CD14-positive monocyte (primary cell): ENCODE results near the gene ME3. TPM values are rescaled to one million over a fixed set of nuclear protein-coding genes. Genes with fewer than 3 reads are reported as not detected.

Source experiments
- DNase-seq, 3 donors: peaks; one replicate each; pipeline ENCODE4 v3.0.0-alpha.2; 2011 to 2022
- H2AFZ ChIP-seq: 2 replicates; pipeline ENCODE4 v1.6.0; 2012; ENCODE audit warnings: mild to moderate bottlenecking, low read depth, low read length, inconsistent platforms; ENCODE audit not compliant: insufficient read depth, poor library complexity, severe bottlenecking
- H3K27ac ChIP-seq, 2 donors: 1 replicate in 1 of 2; 2 replicates in 1 of 2; pipeline ENCODE4 v1.5.1; 2012 to 2013; ENCODE audit warnings: low read length in 2 of 2, control low read depth in 1 of 2, inconsistent platforms in 1 of 2, low read depth in 1 of 2, mild to moderate bottlenecking in 1 of 2
- H3K27me3 ChIP-seq, 2 donors: one replicate each; pipeline versions ENCODE4 v1.6.0 to v1.6.1; 2011 to 2013; ENCODE audit warnings: low read length in 2 of 2; ENCODE audit not compliant: control insufficient read depth in 2 of 2, insufficient read depth in 2 of 2
- H3K36me3 ChIP-seq, 2 donors: replicated peaks in 1 of 2; 1 replicate in 1 of 2; 2 replicates in 1 of 2; pipeline versions ENCODE4 v1.5.1 to v1.6.1; 2012 to 2013; ENCODE audit warnings: low read length in 2 of 2, control low read depth in 1 of 2, inconsistent platforms in 1 of 2, mild to moderate bottlenecking in 1 of 2; ENCODE audit not compliant: insufficient read depth in 2 of 2, control insufficient read depth in 1 of 2
- H3K4me1 ChIP-seq, 2 donors: 1 replicate in 1 of 2; 2 replicates in 1 of 2; pipeline versions ENCODE4 v1.5.1 to v1.6.1; 2012 to 2013; ENCODE audit warnings: low read length in 2 of 2, control low read depth in 1 of 2, inconsistent platforms in 1 of 2, mild to moderate bottlenecking in 1 of 2, moderate library complexity in 1 of 2; ENCODE audit not compliant: insufficient read depth in 2 of 2, control insufficient read depth in 1 of 2
- H3K4me2 ChIP-seq: replicated peaks from 2 replicates; pipeline ENCODE3; 2012; ENCODE audit warnings: low read length, moderate library complexity, mild to moderate bottlenecking; ENCODE audit not compliant: poor library complexity, severe bottlenecking; ENCODE audit errors: extremely low read depth
- H3K4me3 ChIP-seq, 3 experiments: fragments of 200-600 bp in 1 of 3; sonication (generic) in 1 of 3; replicated peaks in 1 of 3; 1 replicate in 2 of 3; 2 replicates in 1 of 3; pipeline ENCODE4 v1.5.1; 2011 to 2013; ENCODE audit warnings: low read length in 3 of 3, mild to moderate bottlenecking in 3 of 3, control low read depth in 2 of 3, low read depth in 2 of 3, inconsistent platforms in 1 of 3, moderate library complexity in 1 of 3
- H3K79me2 ChIP-seq: 2 replicates; pipeline ENCODE4 v1.6.0; 2012; ENCODE audit warnings: mild to moderate bottlenecking, control low read depth, inconsistent platforms, low read length, moderate library complexity; ENCODE audit not compliant: insufficient read depth
- H3K9ac ChIP-seq: 2 replicates; pipeline ENCODE4 v1.6.0; 2017; ENCODE audit warnings: low read length, mild to moderate bottlenecking; ENCODE audit not compliant: insufficient read depth, poor library complexity, severe bottlenecking
- H3K9me3 ChIP-seq, 2 donors: replicated peaks in 1 of 2; 1 replicate in 1 of 2; 2 replicates in 1 of 2; pipeline versions ENCODE4 v1.5.1 to v1.6.1; 2012 to 2013; ENCODE audit warnings: low read length in 2 of 2, control low read depth in 1 of 2; ENCODE audit not compliant: control insufficient read depth in 1 of 2, insufficient read depth in 1 of 2
- H4K20me1 ChIP-seq: 2 replicates; pipeline ENCODE4 v1.6.0; 2012; ENCODE audit warnings: mild to moderate bottlenecking, low read length, control low read depth, moderate library complexity; ENCODE audit not compliant: insufficient read depth
- H3K27ac Mint-ChIP-seq, 7 donors: one replicate each; pipeline ENCODE4 v1.8.0; 2020; ENCODE audit warnings: mild to moderate bottlenecking in 7 of 7, mixed read lengths in 7 of 7, moderate library complexity in 6 of 7, inconsistent platforms in 2 of 7
- H3K27me3 Mint-ChIP-seq, 3 donors: one replicate each; pipeline ENCODE4 v1.8.0; 2021 to 2022; ENCODE audit warnings: low read depth in 3 of 3, mild to moderate bottlenecking in 3 of 3, mixed read lengths in 3 of 3, moderate library complexity in 3 of 3, inconsistent platforms in 1 of 3
- H3K36me3 Mint-ChIP-seq, 2 donors: one replicate each; pipeline ENCODE4 v1.8.0; 2020; ENCODE audit warnings: mixed read lengths in 2 of 2, inconsistent platforms in 1 of 2, mild to moderate bottlenecking in 1 of 2
- H3K4me1 Mint-ChIP-seq: one replicate; pipeline ENCODE4 v1.8.0; 2020; ENCODE audit warnings: mild to moderate bottlenecking, mixed read lengths
- H3K4me3 Mint-ChIP-seq, 2 donors: one replicate each; pipeline ENCODE4 v1.8.0; 2020; ENCODE audit warnings: mild to moderate bottlenecking in 2 of 2, mixed read lengths in 2 of 2, moderate library complexity in 1 of 2
- H3K9me3 Mint-ChIP-seq, 7 donors: one replicate each; pipeline ENCODE4 v1.8.0; 2020 to 2022; ENCODE audit warnings: mixed read lengths in 7 of 7, mild to moderate bottlenecking in 6 of 7, moderate library complexity in 6 of 7, inconsistent platforms in 2 of 7
- WGBS: methylation state at CpG from one replicate; pipeline ENCODE4 v1.1.5; 2013; ENCODE audit warnings: missing lambda C conversion rate; ENCODE audit not compliant: insufficient coverage; 5-methylcytosine and 5-hydroxymethylcytosine counted together
- intact Hi-C, 2 donors: fragments of 100-400 bp; cut with micrococcal nuclease; formaldehyde crosslinking; loops; one replicate each; pipeline versions ENCODE4 v1.15.0 to v1.15.1; 2023
- polyA plus RNA-seq, 3 donors: library from polyadenylated mRNA; depleted of rRNA in 1 of 3; unstranded in 2 of 3; stranded (reverse) in 1 of 3; fragments of 300-500 nt in 2 of 3; fragments of >200 nt in 1 of 3; fragmentation: Illumina TruSeq in 2 of 3; gene quantifications; 1 replicate in 2 of 3; 2 replicates in 1 of 3; pipeline ENCODE4 v1.2.3, GENCODE V29; 2012 to 2021
- TF ChIP-seq, protein P1 (sequence below): fragments of 200-600 bp; IDR thresholded peaks from one replicate; pipeline ENCODE4 v1.8.0; 2022; ENCODE audit warnings: antibody characterized with exemption, mild to moderate bottlenecking

ME3 gene
- polyA plus RNA-seq, 3 donors, result 0.31 to 3.0 (median 0.42) TPM

DNA sequence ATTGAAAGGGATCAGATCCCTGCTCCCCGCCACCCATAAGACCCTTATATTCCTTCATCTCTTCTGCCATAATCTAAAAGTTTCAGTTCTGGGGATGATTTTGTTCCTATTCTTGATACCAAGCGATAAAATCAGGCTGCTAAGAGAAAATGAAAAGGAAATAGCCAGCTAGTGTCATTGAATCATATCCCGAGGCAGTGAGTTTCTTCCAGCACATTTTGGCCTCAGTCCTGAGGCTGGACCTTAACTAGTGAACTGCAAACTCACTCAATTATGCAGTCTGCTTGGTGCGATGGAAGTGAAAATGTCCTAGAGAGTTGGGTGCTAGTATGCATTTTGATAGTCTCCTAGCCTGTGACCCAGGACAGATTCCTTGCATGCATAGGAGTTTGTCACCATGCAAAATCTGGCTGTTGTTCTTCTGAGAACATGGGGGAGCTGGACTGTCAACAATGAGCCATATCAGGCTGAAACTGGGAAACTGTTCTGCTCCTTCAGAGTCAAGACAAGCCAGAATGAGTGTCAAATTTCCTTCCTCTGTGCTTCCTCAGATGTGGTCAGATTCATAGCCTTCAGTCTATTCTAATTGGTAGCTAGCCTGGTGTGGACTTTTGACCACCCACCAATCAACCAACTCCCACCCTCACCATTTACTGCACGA, 194.8 kb downstream of the ME3 start:
- H3K4me3 ChIP-seq, result no peak overlapping the region
- peaks cover 0 to 2% (median 0%) of the 10 kb centered on the region in 3 donors for H3K27me3 Mint-ChIP-seq
- no peak overlapping the region for H3K4me2 ChIP-seq

DNA sequence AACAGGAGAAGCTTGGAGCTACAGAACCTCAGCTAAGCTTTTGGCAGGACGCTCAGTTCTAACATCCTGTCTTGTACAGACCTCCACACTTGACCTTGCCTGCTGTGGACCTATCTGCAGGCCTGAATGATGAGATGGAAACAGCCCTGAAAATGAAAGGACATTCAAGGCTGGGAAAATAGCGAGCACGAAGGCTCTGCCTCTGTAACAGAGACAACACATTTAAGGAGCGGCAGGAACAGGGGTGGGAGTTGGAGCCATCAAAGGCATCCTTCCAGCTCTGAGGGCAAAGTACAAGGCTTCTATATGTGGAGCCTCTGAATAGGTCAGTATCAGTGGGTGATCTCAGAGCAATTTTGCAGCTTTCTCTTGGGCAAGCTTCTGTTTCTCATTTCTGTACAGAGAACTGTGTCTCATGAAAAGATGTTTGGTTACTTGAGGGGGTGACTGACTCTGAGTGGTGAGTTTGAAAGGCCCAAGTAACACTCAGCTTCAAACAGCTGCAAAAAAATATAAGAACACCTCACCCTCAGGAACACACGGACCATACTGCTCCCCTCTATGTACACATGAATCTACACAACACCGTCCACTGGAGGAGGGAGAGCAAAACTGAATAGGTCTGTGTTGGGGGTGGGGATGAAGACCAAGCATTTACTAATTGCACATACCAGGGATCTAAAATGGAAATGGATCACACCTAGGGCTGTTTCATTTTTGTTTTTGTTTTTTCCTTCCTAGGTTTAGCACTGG, 196.1 kb downstream of the ME3 start:
- Histone ChIP-seq H3K4me2 (no peak overlapping the region), H3K9me3 (no peaks in the 10 kb centered on the region), H3K79me2 (no peaks in the 10 kb centered on the region), H3K9ac (no peak overlapping the region), H3K4me1 (no peaks in the 10 kb centered on the region), H3K27ac (no peak overlapping the region), H3K4me3 (no peak overlapping the region), H4K20me1 (no peaks in the 10 kb centered on the region), H2AFZ (no peak overlapping the region), H3K27me3 (no peaks in the 10 kb centered on the region), H3K36me3 (no peaks in the 10 kb centered on the region)
- Mint-ChIP-seq H3K4me1 (no peaks in the 10 kb centered on the region), H3K9me3 (peaks cover 0 to 3% (median 1%) of the 10 kb centered on the region in 7 donors), H3K4me3 (no peak overlapping the region), H3K36me3 (no peaks in the 10 kb centered on the region), H3K27me3 (peaks cover 0 to 3% (median 2%) of the 10 kb centered on the region in 3 donors), H3K27ac (no peak overlapping the region)
- TF ChIP-seq, protein P1, sequence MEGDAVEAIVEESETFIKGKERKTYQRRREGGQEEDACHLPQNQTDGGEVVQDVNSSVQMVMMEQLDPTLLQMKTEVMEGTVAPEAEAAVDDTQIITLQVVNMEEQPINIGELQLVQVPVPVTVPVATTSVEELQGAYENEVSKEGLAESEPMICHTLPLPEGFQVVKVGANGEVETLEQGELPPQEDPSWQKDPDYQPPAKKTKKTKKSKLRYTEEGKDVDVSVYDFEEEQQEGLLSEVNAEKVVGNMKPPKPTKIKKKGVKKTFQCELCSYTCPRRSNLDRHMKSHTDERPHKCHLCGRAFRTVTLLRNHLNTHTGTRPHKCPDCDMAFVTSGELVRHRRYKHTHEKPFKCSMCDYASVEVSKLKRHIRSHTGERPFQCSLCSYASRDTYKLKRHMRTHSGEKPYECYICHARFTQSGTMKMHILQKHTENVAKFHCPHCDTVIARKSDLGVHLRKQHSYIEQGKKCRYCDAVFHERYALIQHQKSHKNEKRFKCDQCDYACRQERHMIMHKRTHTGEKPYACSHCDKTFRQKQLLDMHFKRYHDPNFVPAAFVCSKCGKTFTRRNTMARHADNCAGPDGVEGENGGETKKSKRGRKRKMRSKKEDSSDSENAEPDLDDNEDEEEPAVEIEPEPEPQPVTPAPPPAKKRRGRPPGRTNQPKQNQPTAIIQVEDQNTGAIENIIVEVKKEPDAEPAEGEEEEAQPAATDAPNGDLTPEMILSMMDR, result no peak
- intact Hi-C loops, result no loop called here
- no peak for DNase-seq
- 100% methylated on average over 2 of the region's 6 CpGs for whole genome bisulfite sequencing

More for the DNA sequence above, 194.8 kb downstream of the ME3 start:
- DNase-seq, result no peak
- no peaks in the 10 kb centered on the region for H3K9me3 ChIP-seq
- no peaks in the 10 kb centered on the region for H3K27me3 ChIP-seq
- Mint-ChIP-seq H3K36me3 (no peaks in the 10 kb centered on the region), H3K4me1 (no peaks in the 10 kb centered on the region), H3K27ac (no peak overlapping the region), H3K4me3 (no peak overlapping the region), H3K9me3 (peaks cover 0 to 3% (median 0%) of the 10 kb centered on the region in 7 donors)
- intact Hi-C loops, result no loop called here
- H3K4me1 ChIP-seq, result no peaks in the 10 kb centered on the region
- H3K36me3 ChIP-seq, result no peaks in the 10 kb centered on the region
- H4K20me1 ChIP-seq, result no peaks in the 10 kb centered on the region
- WGBS, result 93% methylated on average over 3 of the region's 5 CpGs
- TF ChIP-seq, protein P1, result no peak
- H3K79me2 ChIP-seq, result no peaks in the 10 kb centered on the region
- H3K27ac ChIP-seq, result no peak overlapping the region
- no peak overlapping the region for H3K9ac ChIP-seq
- no peak overlapping the region for H2AFZ ChIP-seq
